ENCODE results near the gene PROSER2.

DNA sequence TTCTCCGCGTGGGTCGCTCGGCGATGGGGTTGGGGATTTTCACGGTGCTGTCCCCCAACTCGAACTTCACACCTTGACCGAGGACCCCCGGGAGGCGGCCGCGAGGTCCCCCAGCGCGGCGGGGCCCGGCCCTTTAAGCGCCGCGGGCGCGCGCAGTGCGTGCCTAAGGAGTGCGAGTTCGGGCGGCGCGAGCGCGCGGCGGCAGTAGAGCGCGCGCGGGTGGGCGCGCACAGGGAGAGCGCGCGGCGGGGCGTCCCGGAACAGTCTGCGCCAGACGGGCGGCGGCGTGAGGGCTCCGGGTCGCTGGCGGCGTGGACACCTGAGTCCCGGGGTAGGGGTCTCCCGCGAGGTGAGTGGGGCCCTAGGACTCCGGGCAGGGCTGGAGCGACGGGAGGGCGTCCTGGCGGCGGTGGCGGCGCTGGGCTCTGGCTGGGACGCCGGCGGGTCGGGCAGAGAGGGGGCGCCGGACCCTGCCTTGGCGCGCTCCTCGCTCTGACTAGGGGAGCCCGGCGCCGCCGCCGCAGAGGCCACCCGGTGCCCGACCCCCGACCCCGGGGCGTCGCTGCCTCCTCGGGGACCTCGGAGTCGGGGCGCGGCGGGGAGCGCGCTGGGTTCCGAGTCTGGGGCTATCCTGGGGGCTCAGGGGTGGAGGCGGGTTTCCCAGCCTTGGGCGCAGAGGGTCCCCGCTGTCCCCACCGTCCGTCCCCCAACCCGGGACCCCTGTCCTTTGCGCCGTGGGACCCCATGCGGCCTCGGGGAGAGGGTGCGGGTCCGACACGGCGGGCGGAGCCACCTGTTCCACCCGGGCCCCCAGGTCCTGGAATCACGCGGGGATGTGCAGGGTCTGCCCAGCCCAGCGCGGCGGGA is at the start of gene PROSER2:
- TF ChIP-seq ZNF274 (IDR thresholded peaks at IDR 0.05; ENCODE audit: low read depth, low read length) (no peak), YY1 (IDR thresholded peaks at IDR 0.05; ENCODE audit: insufficient read depth, insufficient read length) (no peak), SUZ12 (IDR thresholded peaks at IDR 0.05; ENCODE audit: extremely low read depth, insufficient read depth, insufficient read length) (no peak)
